NCI-H524 (cell line): Measurements from ENCODE around the gene FGGY.
"Not testable (repeated sequence)": the region's sequence is repeated elsewhere in the genome, so short reads cannot be mapped to it uniquely, and the experiment has no call there.

ENCODE experiments used
- DNase-seq, 2 experiments: peaks; one replicate each; lab custom pipeline; 2025; lab: John Stamatoyannopoulos, UW

FGGY gene

GRCh38 chr1:59511476-59512465, 214.9 kb downstream of the FGGY start:
- DNase-seq, result no peak

GRCh38 chr1:59512702-59513101, 215.8 kb downstream of the FGGY start:
- DNase-seq, result no peak

GRCh38 chr1:59514061-59514909, 217.4 kb downstream of the FGGY start:
- no peak for DNase-seq

- no peak for DNase-seq
Observed at GRCh38 chr1:59516881-59517280, 220.0 kb downstream of the FGGY start.

GRCh38 chr1:59520194-59520593, 223.3 kb downstream of the FGGY start:
- no peak for DNase-seq

GRCh38 chr1:59520827-59521418, 224.0 kb downstream of the FGGY start:
- no peak for DNase-seq

GRCh38 chr1:59521456-59521855, 224.6 kb downstream of the FGGY start:
- DNase-seq, result no peak

- DNase-seq, result no peak
Observed at GRCh38 chr1:59522925-59523505, 226.1 kb downstream of the FGGY start.

GRCh38 chr1:59523745-59524450, 227.0 kb downstream of the FGGY start:
- DNase-seq, result no peak

- no peak for DNase-seq
Observed at GRCh38 chr1:59526240-59526639, 229.3 kb downstream of the FGGY start.

GRCh38 chr1:59528471-59528870, 231.6 kb downstream of the FGGY start:
- DNase-seq, result no peak

GRCh38 chr1:59528900-59529299, 232.0 kb downstream of the FGGY start:
- no peak for DNase-seq

GRCh38 chr1:59530119-59530518, 233.2 kb downstream of the FGGY start:
- no peak for DNase-seq

GRCh38 chr1:59532102-59532501, 235.2 kb downstream of the FGGY start:
- DNase-seq, result no peak

- DNase-seq, result not testable (repeated sequence)
Observed at GRCh38 chr1:59538476-59538875, 241.6 kb downstream of the FGGY start.

GRCh38 chr1:59539961-59540681, 243.2 kb downstream of the FGGY start:
- DNase-seq, result no peak

GRCh38 chr1:59541161-59541560, 244.3 kb downstream of the FGGY start:
- DNase-seq, result no peak

- DNase-seq, result no peak
Observed at GRCh38 chr1:59541891-59542290, 245.0 kb downstream of the FGGY start.

- DNase-seq, result no peak
Observed at GRCh38 chr1:59543211-59543668, 246.3 kb downstream of the FGGY start.

GRCh38 chr1:59544615-59545293, 247.9 kb downstream of the FGGY start:
- DNase-seq, result no peak
